Subcutaneous adipose tissue (tissue), 4 donors: ENCODE data around the gene PSME3. TPM values are rescaled to one million over a fixed set of nuclear protein-coding genes. Genes with fewer than 3 reads are reported as not detected.

Experiments
- CTCF ChIP-seq: fragments of 450-650 bp; IDR thresholded peaks from one replicate; pipeline ENCODE4 v1.5.1; 2016; ENCODE audit warnings: low read depth, mild to moderate bottlenecking, control low read depth, antibody characterized with exemption, moderate library complexity
- total RNA-seq, 4 donors: library from RNA; depleted of rRNA; stranded (reverse); fragments of >200 nt; gene quantifications; one replicate each; pipeline ENCODE4 v1.1.0, GENCODE V29; 2016

The PSME3 gene
- 10 to 100 TPM; 52.7 to 80.9 (median 60.1) TPM for total RNA-seq

- no peak for TF ChIP-seq CTCF
These were observed at the start of gene PSME3 for GRCh38 chr17:42832934-42833766. Gene PSME3 (plus strand): TSS chr17:42833397. CDS start chr17:42833632, 235 bp downstream.

DNA sequence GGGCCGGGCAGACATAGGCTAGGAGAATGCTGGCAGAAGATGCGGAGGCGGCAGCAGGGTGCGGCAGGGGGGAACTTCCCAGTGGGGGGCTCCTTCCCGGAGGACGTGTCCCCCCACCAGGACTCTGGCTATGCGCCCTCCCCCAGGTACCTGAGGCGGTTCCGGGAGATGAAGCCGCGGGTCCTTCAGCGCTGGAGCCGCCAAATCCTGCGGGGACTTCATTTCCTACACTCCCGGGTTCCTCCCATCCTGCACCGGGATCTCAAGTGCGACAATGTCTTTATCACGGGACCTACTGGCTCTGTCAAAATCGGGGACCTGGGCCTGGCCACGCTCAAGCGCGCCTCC is 49.4 kb upstream of the PSME3 start:
- TF ChIP-seq CTCF: no peak

DNA sequence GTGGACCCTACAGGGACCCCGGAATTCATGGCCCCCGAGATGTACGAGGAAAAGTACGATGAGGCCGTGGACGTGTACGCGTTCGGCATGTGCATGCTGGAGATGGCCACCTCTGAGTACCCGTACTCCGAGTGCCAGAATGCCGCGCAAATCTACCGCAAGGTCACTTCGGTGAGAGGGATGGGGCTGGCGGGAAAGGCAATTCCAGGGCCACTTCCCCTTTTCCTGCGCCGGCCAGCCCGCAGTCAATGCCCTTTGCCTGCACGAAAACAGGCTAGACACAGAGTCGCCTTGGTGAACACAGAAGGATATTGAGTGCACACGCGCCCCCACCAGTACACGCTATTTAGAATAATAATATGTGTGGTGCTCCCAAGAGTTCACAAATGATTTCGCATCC is 48.8 kb upstream of the PSME3 start:
- no peak for TF ChIP-seq CTCF

- TF ChIP-seq CTCF: no peak
These were observed 48.2 kb upstream of the PSME3 start for GRCh38 chr17:42784811-42785592.

DNA sequence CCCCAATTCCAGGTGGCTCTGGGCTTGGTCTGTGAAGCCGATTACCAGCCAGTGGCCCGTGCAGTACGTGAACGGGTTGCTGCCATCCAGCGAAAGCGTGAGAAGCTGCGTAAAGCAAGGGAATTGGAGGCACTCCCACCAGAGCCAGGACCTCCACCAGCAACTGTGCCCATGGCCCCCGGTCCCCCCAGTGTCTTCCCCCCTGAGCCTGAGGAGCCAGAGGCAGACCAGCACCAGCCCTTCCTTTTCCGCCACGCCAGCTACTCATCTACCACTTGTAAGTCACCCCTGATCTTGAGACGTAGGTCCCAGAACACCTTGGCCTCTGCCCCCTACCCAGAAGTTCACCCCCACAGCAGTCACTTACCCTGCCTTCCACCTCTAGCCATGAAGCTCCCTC is 45.9 kb upstream of the PSME3 start:
- no peak for TF ChIP-seq CTCF

DNA sequence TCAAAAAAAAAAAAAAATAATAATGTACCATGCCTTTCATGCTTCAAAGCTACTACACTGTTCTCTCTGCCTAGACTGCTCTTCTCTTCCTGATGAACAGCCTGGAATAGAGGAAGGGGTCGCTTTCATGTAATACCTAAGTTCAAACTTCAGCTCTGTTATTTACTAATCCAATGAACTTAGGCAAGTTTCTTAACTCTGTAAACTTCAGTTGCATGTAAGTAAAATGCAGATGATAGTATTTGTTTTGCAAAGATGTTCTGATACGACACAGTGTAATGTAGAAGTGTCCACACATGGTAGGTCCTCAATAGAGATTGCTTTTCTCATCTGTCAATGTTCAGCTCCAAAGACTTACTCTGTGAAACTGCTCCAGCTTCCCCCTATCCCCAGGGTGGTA is 41.2 kb upstream of the PSME3 start:
- TF ChIP-seq CTCF: no peak

DNA sequence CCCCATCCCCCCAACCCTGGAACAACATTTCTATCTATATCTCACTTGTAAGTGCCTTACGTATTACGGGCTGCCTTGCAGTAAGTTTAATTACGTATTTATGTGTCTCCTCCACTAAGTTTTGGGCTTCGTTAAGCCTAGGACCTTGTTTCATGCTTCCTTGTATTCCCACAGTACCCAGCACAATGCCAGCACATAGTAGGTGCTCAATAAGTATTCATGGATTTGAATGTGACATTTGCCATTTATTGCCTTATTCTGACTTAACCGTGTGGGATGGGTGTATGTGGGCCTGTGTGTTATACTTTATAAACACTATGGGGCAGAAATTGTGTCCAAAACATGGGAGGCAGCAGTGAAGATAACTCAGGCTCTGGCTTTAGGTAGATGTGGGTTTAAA is 40.7 kb upstream of the PSME3 start:
- no peak for TF ChIP-seq CTCF
